SK-N-MC (cell line): Measurements from ENCODE around the gene ZBTB7C.

Source experiments
- EZH2 ChIP-seq: fragments of 200-600 bp; sonication (generic); IDR thresholded peaks from one replicate; pipeline ENCODE4 v1.6.1; 2017; ENCODE audit warnings: antibody characterized with exemption
- POLR2AphosphoS5 ChIP-seq: IDR thresholded peaks from 2 replicates; pipeline ENCODE4 v1.6.1; 2012; ENCODE audit warnings: mild to moderate bottlenecking, low read depth, low read length, borderline replicate concordance

GRCh38 chr18:48139431-48140347, 269.5 kb downstream of the ZBTB7C start:
- TF ChIP-seq POLR2AphosphoS5 (no peak), EZH2 (no peak)
